HG03342 (cell line): ENCODE results near the gene AUTS2.

Experiments used
- ATAC-seq: cut with Tn5 transposase; IDR thresholded peaks from one replicate; pipeline ENCODE4 v1.9.1; 2021; ENCODE audit warnings: mild to moderate bottlenecking, moderate library complexity; ENCODE audit not compliant: unreplicated experiment

AUTS2 gene

GRCh38 chr7:70143075-70144044 is 545.1 kb downstream of the AUTS2 start:
- ATAC-seq, result no peak

- no peak for ATAC-seq
Observed at GRCh38 chr7:70148997-70149396, 550.7 kb downstream of the AUTS2 start.

- ATAC-seq, result no peak
Observed at GRCh38 chr7:70152313-70152712, 554.0 kb downstream of the AUTS2 start.

GRCh38 chr7:70153933-70154332 is 555.7 kb downstream of the AUTS2 start:
- ATAC-seq, result no peak

GRCh38 chr7:70154521-70155180 is 556.4 kb downstream of the AUTS2 start:
- no peak for ATAC-seq

- ATAC-seq, result no peak
Observed at GRCh38 chr7:70156057-70156456, 557.8 kb downstream of the AUTS2 start.

- ATAC-seq, result no peak
Observed at GRCh38 chr7:70159121-70159520, 560.8 kb downstream of the AUTS2 start.

- no peak for ATAC-seq
Observed at GRCh38 chr7:70165477-70166170, 567.3 kb downstream of the AUTS2 start.

GRCh38 chr7:70171369-70171920 is 573.2 kb downstream of the AUTS2 start:
- no peak for ATAC-seq

GRCh38 chr7:70177166-70177565 is 578.9 kb downstream of the AUTS2 start:
- no peak for ATAC-seq

GRCh38 chr7:70178211-70178610 is 579.9 kb downstream of the AUTS2 start:
- ATAC-seq, result no peak

GRCh38 chr7:70178787-70179186 is 580.5 kb downstream of the AUTS2 start:
- no peak for ATAC-seq

GRCh38 chr7:70182521-70182920 is 584.2 kb downstream of the AUTS2 start:
- no peak for ATAC-seq

- ATAC-seq, result no peak
Observed at GRCh38 chr7:70183278-70183677, 585.0 kb downstream of the AUTS2 start.

GRCh38 chr7:70188901-70189650 is 590.8 kb downstream of the AUTS2 start:
- no peak for ATAC-seq

- ATAC-seq, result no peak
Observed at GRCh38 chr7:70189776-70190175, 591.5 kb downstream of the AUTS2 start.

GRCh38 chr7:70190281-70190680 is 592.0 kb downstream of the AUTS2 start:
- ATAC-seq, result no peak

GRCh38 chr7:70193514-70193913 is 595.2 kb downstream of the AUTS2 start:
- ATAC-seq, result no peak

- ATAC-seq, result no peak
Observed at GRCh38 chr7:70208236-70209063, 610.2 kb downstream of the AUTS2 start.
